SK-N-SH treated with all-trans-retinoic acid at 6 μM for 48 hours (cell line): Measurements from ENCODE around the gene CIAPIN1.

Experiments
- BACH2 ChIP-seq: fragments of 250-450 bp; sonication (Bioruptor Pico); IDR thresholded peaks from 2 replicates; pipeline ENCODE4 v1.9.0; 2021; ENCODE audit warnings: mild to moderate bottlenecking, borderline replicate concordance
- PATZ1 ChIP-seq: fragments of 250-450 bp; sonication (Bioruptor Pico); IDR thresholded peaks from 2 replicates; pipeline ENCODE4 v1.8.0; 2020; ENCODE audit warnings: mild to moderate bottlenecking, moderate library complexity, borderline replicate concordance
- RARB ChIP-seq: fragments of 250-450 bp; sonication (Bioruptor Pico); IDR thresholded peaks from 2 replicates; pipeline ENCODE4 v1.8.0; 2021; ENCODE audit warnings: mild to moderate bottlenecking, moderate library complexity
- ZFP3 ChIP-seq: fragments of 250-450 bp; sonication (Bioruptor Pico); IDR thresholded peaks from 2 replicates; pipeline ENCODE4 v1.5.0; 2020; ENCODE audit warnings: mild to moderate bottlenecking, moderate library complexity
- ZFP30 ChIP-seq: fragments of 450-650 bp; formaldehyde crosslinking; IDR thresholded peaks from 2 replicates; pipeline ENCODE4 v1.5.0; 2022; ENCODE audit warnings: mild to moderate bottlenecking, moderate library complexity

- TF ChIP-seq ZFP30 (CRISPR knock-in tag) (no peak), PATZ1 (CRISPR knock-in tag) (no peak), ZFP3 (CRISPR knock-in tag) (no peak), RARB (CRISPR knock-in tag) (0 out of 2 replicates have a peak, but pooled peaks have one; percentile 33), BACH2 (CRISPR knock-in tag) (no peak)
These were observed 15.2 kb upstream of the CIAPIN1 start, which contains the start of gene POLR2C for GRCh38 chr16:57462209-57462977.
